C1 segment of cervical spinal cord (tissue), 14 donors: ENCODE results near the gene ICE2.

Experiments used
- DNase-seq, 14 donors: peaks; one replicate each; lab custom pipeline; 2025; lab: John Stamatoyannopoulos, UW

ICE2 gene

DNA sequence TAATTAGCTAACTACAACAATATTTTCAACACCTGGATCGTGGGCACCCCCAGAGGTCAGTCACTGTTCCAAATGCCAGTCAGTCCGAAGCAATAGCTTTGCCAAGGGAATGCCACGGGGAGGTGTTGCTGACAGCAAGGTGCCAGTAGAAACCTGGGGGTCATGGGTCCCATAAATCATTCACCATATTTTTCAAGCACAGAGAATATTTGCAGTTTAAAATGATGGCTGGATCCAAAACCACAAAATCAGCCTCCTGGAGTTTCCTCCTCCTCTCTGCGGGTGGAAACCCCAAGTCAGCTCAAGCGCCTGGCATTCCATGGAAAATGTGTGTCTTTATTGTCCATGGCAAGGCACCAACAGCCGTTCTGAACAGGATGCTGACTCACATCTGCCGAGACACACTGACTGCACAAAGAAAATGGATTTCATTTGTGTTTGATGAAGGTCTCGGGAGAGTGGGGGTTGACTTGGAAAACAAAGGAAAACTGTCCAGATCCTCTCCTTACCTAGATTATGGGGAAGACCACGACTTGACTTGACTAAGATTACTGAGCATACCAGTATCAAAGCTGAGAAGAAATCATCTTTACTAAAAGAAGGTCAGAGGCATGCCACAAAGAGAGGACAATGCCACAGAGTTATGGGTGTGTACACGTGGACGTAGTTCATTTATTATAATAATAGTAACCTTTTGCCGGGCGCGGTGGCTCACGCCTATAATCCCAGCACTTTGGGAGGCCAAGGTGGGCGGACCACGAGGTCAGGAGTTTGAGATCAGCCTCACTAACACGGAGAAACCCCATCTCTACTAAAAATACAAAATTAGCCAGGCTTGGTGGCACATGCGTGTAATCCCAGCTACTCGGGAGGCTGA is 107.5 kb downstream of the ICE2 start:
- DNase-seq: peak in 2 of 14 donors; percentile 29 to 33

DNA sequence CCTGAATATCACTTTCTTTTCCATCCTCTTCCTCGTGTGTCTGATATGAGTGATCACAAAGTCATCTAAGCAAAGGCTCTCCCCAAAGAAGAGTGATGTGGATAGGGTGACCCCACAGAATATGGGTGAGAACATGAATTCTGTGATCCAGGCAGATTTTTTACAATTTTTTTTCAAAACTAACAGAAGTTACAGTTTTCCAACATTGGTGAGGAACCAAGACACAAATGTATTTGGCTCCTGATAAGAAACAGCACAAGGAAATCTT is 108.1 kb downstream of the ICE2 start:
- no peak for DNase-seq

DNA sequence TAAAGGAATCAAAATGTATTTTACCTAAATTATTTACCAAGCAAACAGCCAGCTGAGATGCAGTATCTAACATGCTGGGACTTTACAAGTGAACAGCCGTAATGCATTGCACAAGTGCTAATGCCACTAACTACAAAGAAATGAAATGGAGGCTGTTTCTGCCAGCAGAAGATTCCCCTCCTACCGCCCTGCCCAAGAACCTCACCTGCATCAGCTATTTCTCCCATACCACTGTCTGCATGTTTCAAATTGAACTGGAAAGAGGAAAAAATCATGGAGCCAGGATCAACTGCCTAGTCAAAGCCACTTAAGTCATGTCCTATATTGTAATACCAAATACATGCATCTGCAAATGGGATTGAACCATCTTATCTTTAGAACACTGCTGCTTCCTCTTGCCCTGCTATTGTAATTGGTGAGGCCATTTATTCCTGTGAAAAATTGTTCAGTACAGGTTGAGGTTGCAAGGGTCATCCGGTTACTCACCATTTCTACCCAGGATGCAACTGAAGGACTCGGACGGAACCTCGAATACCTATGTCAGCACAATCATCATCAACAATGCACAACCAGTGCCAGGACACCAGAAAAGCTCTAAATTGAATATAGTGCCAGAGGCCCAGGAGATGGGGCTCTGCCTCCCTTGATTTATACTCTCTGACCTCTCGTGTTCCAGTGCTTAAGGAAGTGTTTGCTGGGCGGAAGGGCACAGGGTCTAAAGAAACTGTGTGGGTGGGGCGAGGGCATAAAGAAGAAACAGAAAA is 108.7 kb downstream of the ICE2 start:
- DNase-seq: no peak

DNA sequence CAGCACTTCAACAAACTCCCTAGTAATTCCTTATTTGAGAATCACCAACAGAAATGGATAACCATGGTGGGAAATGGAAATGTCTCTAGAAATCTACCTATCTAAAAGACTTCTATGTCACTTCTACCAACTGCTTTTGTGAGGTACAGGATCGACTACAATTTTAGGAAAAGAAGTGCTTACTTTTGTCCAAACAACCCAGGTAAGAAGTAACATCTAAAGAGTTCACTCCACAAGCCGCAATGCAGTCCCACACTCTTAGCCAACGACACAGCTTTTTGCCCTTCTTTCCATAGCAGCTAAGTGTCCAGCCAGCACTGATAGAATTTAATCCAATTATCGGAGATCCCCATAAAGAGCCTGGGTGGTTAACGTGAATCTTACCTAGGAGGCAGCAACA is 109.2 kb downstream of the ICE2 start:
- no peak for DNase-seq
